ENCODE data around the gene RAC3.

The RAC3 gene

GRCh38 chr17:82059272-82060000 is 28.0 kb downstream of the RAC3 start:
- no peak for DNase-seq (ENCODE audit: low read depth)
- TF ChIP-seq, protein P1, sequence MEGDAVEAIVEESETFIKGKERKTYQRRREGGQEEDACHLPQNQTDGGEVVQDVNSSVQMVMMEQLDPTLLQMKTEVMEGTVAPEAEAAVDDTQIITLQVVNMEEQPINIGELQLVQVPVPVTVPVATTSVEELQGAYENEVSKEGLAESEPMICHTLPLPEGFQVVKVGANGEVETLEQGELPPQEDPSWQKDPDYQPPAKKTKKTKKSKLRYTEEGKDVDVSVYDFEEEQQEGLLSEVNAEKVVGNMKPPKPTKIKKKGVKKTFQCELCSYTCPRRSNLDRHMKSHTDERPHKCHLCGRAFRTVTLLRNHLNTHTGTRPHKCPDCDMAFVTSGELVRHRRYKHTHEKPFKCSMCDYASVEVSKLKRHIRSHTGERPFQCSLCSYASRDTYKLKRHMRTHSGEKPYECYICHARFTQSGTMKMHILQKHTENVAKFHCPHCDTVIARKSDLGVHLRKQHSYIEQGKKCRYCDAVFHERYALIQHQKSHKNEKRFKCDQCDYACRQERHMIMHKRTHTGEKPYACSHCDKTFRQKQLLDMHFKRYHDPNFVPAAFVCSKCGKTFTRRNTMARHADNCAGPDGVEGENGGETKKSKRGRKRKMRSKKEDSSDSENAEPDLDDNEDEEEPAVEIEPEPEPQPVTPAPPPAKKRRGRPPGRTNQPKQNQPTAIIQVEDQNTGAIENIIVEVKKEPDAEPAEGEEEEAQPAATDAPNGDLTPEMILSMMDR (IDR thresholded peaks at IDR 0.05; ENCODE audit: low read depth, low read length, missing control alignments): no peak
- H3K4me3 ChIP-seq (ENCODE audit: low read depth, low read length): no peak overlapping the region

DNA sequence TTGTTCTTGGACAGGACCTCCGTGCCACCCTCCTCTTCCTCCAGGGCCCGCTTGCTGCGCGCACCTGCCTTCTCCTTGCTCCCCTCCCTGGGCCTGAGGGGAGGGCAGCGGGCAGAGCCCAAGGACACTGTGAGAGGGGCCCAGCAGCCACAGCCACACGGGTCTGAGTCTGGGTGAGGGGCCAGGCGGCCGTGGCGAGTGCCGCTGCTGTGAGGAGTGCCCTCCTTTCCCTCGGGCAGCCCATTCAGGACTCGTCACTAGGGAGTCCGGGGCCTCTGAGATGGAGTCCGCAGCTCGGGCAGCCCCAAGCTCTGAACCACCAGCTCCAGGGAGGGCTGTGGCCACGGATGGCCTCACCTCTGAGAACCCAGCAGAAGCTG is 28.5 kb downstream of the RAC3 start:
- no peak overlapping the region for H3K4me3 ChIP-seq (ENCODE audit: low read depth, low read length)
- TF ChIP-seq, protein P1 (IDR thresholded peaks at IDR 0.05; ENCODE audit: low read depth, low read length, missing control alignments): no peak
- DNase-seq (ENCODE audit: low read depth): no peak

DNA sequence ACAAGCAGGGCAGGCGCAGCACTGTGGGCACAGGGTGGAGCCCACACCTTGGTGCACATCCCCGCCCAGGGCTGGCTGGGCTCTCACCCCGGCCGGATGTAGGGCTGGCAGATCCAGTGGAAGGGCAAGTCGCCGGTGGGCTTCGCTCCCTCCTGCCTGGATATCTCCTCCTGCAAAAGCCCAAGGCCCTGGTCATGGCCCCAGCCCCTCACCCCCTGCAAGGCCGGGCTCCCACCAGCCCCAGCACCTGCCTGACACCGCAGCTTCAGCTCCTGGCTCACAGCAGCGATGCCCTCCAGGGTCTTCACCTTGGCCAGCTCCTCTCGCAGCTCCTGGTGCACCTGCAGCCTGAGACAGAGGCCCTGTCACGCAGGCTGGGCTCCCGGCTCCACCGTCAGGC is 29.1 kb downstream of the RAC3 start:
- TF ChIP-seq, protein P1 (IDR thresholded peaks at IDR 0.05; ENCODE audit: low read depth, low read length, missing control alignments): no peak
- DNase-seq (ENCODE audit: low read depth): no peak
- no peak overlapping the region for H3K4me3 ChIP-seq (ENCODE audit: low read depth, low read length)

GRCh38 chr17:82061047-82061925 is 29.8 kb downstream of the RAC3 start:
- no peak for DNase-seq (ENCODE audit: low read depth)
- no peak overlapping the region for H3K4me3 ChIP-seq (ENCODE audit: low read depth, low read length)
- TF ChIP-seq, protein P1 (IDR thresholded peaks at IDR 0.05; ENCODE audit: low read depth, low read length, missing control alignments): no peak

- H3K4me3 ChIP-seq (ENCODE audit: low read depth, low read length): no peak overlapping the region
- TF ChIP-seq, protein P1 (IDR thresholded peaks at IDR 0.05; ENCODE audit: low read depth, low read length, missing control alignments): no peak
- DNase-seq (ENCODE audit: low read depth): no peak
Observed at GRCh38 chr17:82062076-82062983, 30.9 kb downstream of the RAC3 start.

GRCh38 chr17:82062984-82063368 is 31.5 kb downstream of the RAC3 start:
- DNase-seq (ENCODE audit: low read depth): no peak
- TF ChIP-seq, protein P1 (IDR thresholded peaks at IDR 0.05; ENCODE audit: low read depth, low read length, missing control alignments): no peak
- no peak overlapping the region for H3K4me3 ChIP-seq (ENCODE audit: low read depth, low read length)

Measured in GM12864 (cell line).